ENCODE data around the gene AHDC1.
"Not testable (repeated sequence)": the region's sequence is repeated elsewhere in the genome, so short reads cannot be mapped to it uniquely, and the experiment has no call there.

AHDC1 gene

DNA sequence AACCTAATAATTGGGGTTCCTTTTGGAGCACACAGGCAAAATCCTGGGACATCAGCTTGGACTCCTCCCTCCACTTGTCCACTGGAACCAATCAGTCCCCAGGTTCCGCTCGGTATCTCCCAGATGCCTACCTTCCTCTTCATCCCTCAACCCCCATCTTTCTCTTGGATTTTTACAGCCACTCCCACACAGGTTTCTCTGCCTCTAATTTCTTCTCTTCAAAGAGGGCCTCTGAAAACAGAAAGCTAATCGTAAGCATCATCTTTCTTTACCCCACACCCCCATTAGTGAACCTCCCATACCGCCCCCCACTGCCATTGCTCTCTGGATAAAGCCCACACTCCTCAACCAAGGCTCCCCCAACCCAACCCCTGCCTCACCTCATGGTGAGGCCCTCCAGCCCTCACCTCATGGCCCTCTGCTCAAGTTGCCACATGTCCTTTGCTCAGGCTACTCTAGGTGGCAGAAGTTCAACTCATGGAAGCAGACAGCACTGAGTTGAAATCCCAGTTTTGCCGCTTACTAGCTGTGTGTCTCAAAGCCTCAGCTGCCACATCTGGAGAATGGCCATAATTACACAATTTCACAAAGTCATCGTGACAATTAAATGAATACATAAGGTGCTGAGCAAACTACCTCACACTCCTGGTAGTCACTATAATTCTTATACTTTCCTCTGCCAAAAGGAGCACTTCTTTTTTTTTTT, 95.8 kb downstream of the AHDC1 start:
- no peak for DNase-seq

DNA sequence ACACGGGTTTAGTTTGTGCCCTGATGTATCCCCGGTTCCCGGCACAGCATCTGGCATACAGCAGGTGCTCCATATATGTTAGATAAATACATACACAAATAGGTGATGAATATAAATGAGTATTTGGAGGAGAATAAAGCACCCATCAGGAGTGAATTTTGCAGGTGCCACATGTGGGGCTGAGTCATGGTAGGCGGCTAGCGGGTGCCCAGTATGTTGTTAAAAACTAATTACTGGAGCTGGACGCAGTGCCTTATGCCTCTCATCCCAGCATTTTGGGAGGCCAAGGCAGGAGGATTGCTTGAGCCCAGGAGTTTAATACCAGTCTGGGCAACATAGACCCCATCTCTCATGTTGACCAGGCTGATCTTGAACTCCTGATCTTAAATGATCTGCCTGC, 97.2 kb downstream of the AHDC1 start:
- DNase-seq = no peak

DNA sequence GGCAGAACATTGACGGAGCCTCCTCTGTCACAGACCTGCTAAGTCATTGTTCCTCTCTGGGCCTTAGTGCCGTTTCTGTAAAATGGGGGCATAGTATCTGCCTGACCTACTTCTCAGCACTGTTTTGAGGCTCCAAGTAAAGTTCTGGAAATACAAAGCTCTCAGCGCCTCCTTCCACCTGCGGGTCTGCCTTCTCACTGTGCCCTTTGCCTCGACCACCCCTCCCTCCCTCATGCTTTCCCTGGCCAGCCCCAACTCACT, 98.6 kb downstream of the AHDC1 start:
- no peak for DNase-seq

DNA sequence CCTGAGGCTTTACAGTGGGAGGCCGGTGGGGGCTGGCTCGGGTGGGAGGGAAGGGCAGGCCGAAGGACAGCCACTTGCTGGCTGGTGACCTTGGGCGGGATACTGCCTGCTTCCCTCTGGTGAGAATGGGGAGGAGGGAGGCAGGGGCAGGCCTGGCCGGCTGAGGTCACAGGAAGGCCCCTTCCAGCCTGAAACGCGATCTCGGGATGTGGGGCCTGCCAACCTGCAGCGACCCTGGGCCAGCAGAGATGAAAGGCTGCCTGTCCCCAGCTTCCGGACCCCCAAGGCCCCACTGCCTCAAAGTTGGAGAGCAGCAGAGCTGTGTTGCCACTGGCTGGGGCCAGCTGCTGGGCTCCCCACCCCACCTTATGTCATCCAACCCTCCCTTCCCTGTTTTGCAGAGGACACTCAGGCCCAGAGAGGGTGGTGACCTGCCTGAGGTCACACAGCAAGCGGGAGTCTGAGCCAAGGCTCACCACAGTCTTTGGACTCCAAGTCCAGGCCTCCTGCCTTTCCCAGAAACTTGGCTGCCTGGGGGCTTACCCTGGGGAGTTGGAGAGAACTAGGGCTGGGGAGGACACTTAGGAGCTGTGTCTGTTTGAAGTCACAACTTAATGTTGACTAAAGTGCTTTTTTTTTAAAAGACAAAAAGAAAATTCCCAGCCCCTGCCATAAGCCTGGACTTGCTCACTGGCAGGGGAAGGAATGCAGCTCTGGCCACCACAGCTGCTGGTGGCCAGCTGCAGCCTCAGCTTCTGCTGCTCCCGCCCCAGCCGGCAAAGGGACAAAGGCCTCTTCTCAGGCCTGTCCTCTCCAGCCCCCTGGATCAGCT, 99.1 kb downstream of the AHDC1 start:
- peak; percentile 90 for DNase-seq

DNA sequence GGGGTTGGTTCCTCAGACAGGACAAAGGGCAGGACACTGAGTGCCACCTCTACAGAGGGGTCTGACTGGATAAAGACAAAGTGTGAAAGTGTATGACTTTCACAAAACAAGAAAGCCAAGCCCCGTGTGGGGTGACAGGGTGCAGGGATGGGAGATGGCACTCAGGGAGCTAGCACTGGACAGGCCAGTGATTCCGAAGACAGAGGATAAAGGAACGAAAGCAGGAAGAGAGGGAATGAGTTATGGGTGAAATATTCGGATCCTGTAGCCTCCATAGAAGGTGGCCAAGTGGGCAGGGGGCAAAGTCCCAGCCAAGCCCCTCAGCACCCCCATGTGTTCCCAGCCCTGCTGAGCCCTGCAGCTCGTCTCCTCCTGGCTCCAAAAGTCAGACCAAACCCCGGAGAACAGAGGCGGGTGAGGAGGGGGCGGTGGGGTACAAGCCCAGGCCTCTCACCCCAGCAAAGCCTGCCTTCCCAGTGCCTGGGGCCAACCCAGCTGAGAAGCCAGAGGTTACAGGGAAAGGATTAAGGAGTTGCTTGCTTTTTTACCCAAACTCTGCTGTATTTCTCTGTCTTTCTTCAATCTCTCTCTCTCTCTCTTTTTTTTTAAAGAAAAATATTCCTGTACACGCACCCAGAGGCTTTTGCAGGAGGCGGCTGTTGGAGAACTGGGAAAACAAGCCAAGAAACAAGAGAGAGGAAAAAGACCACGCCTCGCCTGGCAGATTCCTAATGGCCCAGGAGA, 99.9 kb downstream of the AHDC1 start:
- DNase-seq = no peak

DNA sequence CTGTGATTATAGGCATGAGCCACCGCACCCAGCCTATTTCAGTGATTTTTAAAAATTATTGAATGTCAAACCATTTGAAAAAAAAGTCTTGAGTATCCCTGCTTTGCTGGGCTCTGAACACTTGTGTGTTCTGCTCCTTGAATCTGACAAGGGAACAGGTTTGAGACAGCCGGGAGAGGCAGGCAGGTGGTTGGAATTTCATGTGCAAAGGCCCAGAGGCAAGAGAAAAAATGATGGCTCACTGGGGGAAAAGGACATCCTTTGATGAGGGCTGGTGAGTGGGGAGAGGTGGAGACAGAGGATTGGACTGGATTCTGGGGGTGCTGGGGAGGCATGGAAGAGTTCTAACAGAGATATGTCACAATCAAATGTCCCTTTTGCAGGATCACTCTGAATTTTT, 100.9 kb downstream of the AHDC1 start:
- DNase-seq = no peak

DNA sequence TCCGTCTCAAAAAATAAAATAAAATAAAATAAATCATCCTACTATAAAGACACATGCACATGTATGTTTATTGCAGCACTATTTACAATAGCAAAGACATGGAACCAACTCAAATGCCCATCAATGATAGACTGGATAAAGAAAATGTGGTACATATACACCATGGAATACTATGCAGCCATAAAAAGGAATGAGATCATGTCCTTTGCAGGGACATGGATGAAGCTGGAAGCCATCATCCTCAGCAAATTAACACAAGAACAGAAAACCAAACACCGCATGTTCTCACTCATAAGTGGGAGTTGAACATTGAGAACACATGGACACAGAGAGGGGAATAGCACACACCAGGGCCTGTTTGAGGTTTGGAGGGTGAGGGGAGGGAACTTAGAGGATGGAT, 102.8 kb downstream of the AHDC1 start:
- DNase-seq = not testable (repeated sequence)

DNA sequence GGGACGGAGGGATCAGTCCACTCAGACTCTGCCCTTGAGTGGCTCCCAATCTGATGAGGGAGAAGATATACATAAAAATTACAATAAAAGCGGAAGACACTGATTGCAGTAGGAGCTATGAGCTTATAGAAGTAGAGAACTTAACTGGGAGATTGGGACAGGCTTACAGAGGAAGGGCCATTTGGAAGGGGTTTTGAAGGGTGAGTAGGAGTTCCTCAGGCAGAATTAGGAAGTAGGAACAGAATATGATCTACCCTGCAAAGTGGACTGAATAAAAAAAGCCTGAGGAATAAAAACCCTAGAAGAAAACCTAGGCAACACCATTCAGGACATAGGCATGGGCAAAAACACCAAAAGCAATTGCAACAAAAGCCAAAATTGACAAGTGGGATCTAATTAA, 104.8 kb downstream of the AHDC1 start:
- DNase-seq = no peak

DNA sequence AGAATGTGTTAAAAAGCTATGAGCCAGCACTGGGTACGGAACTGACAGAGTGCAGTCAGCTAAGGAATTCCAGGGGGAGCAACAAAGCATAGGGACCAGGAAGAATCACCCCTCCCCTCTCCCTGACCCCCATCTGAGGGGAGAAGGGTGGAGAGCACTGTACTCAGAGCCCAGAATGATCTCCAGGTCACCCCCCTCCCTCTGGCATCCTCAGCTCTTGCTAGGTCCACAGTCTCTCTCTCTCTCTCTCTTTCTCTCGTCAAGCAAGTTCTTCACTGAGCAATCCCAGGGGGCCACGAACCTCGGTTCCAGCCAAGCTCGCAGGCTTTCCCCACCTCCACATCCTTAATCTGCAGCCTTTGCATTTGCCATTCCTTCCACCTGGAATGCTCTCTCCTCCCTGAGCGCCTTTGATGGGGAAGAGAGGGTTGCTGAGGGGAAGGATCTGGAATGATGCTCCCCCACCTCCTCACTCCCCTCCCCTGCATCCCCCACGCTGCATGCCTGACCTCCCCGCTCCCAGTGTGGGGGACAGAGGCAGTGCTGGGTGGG, 107.3 kb downstream of the AHDC1 start:
- no peak for DNase-seq

DNA sequence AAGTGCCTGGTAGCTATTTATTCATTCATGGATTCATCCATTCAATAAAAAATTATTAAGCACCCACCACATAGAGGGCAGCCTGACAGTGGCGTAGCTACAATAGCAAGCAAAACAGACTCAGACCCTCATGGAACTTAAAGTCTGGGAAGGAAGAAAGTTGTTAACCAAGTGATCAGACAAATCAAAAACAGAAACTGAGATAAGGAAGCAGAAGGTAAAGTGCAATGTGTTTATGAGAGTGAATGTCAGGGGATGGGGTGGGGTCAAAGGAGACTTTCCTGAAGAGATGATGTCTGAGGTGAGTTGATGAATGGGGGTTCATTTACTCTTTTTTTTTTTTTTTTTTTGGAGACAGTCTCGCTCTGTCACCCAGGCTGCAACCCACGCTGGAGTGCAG, 111.1 kb downstream of the AHDC1 start:
- no peak for DNase-seq

GRCh38 chr1:27491748-27492700, 111.9 kb downstream of the AHDC1 start:
- DNase-seq = peak; percentile 70

DNA sequence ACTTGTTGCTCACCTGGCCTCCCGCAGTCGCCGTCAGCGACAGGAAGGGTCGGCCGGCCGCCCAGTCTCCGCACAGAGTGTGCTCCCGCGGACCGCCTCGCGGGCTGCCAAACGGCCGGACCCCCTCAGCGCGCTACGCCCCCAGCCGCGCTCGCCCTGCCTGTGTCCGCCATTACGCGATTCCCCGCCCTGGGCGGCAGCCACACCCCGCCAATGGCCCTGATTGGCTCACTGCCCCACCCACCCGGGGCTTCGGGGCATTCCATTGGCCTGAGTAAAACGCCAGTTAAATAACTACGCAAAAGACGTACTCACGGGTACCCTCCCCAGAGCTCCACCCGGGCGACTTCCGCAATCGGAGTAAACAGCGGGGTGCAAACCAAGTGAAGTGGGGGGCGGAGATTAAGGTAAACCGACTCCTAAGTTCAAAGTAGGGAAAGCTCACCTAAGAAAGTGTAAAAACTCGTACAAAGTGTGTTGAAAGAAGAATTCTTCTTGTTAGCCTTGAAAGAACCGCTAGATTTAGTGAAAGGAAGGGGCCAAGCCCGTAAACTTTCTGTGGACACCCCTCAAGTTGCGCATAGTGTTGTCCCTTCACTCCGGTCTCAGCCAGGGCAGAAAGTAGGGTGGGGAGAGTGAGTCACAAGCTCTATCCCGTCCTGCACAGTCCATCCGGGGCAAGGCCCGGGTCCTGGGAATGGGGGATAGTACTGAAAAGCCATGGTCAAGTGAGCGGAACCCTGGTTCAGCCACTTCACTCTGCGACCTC, 113.8 kb downstream of the AHDC1 start, which contains the start of gene WASF2:
Gene WASF2 (minus strand): TSS at position 195 of the 769 bp plus-strand sequence. CDS start 61,277 bp downstream, outside the sequence.
- peak; percentile 98 for DNase-seq

GRCh38 chr1:27489501-27489972, 114.4 kb downstream of the AHDC1 start:
- DNase-seq = peak; percentile 59

DNA sequence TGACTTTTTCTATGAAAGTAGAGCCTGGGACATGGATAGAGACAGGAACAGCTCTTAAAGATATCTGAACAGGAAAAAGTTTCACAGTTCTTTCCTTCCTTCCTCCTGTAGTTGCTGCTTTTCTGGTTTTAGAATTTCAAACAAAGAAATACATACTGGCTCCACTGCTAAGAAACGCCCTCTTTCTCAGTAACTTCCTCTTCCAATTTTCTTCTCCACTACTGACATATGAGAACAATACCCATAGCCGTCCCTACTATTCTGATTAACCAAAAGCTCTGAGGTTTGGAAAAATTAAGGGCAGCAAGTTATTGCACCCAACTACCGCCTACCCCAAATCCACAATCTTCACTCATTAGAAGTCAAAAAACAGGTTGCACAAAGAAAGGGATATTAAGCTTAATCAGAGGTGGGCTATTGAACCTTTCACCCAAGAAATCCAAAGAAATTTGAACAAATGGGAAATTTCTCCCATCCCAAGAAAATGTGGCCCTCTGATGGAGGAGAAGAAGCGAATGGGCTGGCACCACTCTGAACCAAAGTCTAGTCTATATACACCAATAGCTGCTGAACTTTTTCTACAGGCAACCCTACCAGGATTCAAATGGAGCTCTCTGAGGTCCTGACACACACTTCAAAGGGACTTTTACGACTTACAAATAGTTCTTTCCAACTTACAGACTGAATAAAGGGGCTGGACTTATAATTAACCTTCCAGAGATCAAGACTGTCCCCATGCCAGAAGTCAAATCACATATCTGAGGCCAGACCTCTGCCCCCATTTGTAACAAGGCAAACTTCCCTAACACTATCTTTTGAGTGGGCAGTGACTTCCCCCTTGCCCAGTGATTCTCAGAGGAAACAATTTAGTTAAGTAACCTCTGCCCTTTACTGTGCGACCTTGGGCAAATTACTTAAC, 115.7 kb downstream of the AHDC1 start:
- no peak for DNase-seq

- DNase-seq = no peak
Measured at GRCh38 chr1:27485363-27485762, 118.6 kb downstream of the AHDC1 start.

Measured in midbrain (tissue), 1 donor.